Activated naive CD4-positive, alpha-beta T cell treated with anti-CD3 and anti-CD28 coated beads, Interleukin-2, amount 10 ng/mL, durations not matched to agents 7 days and 5 days (primary cell): Measurements from ENCODE around the gene ARMH2.
"Not testable (repeated sequence)": the region's sequence is repeated elsewhere in the genome, so short reads cannot be mapped to it uniquely, and the experiment has no call there.

Source experiments
- CTCF ChIA-PET: fragments of 350-600 bp; sonication (Branson Sonifier 250); formaldehyde crosslinking; loops from one replicate; lab custom pipeline; 2021; ENCODE audit warnings: antibody characterized with exemption; lab: Charles Lee
- DNase-seq: peaks from one replicate; pipeline ENCODE4 v3.0.0-alpha.2; 2020
- H3K27ac Mint-ChIP-seq: one replicate; pipeline ENCODE4 v1.8.0; 2021; ENCODE audit warnings: mild to moderate bottlenecking, moderate library complexity, mixed read lengths
- H3K27me3 Mint-ChIP-seq: one replicate; pipeline ENCODE4 v1.8.0; 2021; ENCODE audit warnings: mild to moderate bottlenecking, mixed read lengths
- H3K36me3 Mint-ChIP-seq: one replicate; pipeline ENCODE4 v1.8.0; 2021; ENCODE audit warnings: mixed read lengths
- H3K4me1 Mint-ChIP-seq: one replicate; pipeline ENCODE4 v1.8.0; 2021; ENCODE audit warnings: mixed read lengths
- H3K4me3 Mint-ChIP-seq: one replicate; pipeline ENCODE4 v1.8.0; 2021; ENCODE audit warnings: mild to moderate bottlenecking, moderate library complexity, mixed read lengths
- H3K9me3 Mint-ChIP-seq: one replicate; pipeline ENCODE4 v1.8.0; 2021; ENCODE audit warnings: mixed read lengths

The ARMH2 gene

DNA sequence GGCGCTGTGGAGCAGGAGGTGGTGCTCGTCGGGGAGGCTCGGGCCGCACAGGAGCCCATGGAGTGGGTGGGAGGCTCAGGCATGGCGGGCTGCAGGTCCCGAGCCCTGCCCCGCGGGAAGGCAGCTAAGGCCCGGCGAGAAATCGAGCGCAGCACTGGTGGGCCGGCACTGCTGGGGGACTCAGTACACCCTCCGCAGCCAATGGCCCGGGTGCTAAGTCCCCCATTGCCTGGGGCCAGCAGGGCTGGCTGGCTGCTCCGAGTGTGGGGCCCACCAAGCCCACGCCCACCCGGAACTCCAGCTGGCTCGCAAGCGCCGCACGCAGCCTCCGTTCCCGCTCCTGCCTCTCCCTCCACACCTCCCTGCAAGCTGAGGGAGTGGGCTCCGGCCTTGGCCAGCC is 32.7 kb downstream of the ARMH2 start:
- not testable (repeated sequence) for H3K36me3 Mint-ChIP-seq, H3K9me3 Mint-ChIP-seq, DNase-seq, H3K4me1 Mint-ChIP-seq, H3K27me3 Mint-ChIP-seq, H3K4me3 Mint-ChIP-seq, H3K27ac Mint-ChIP-seq
- CTCF ChIA-PET: interaction anchor here (0.8 to 5.6 kb wide), 9 partner anchors 23 to 335 kb away, joined by 3 to 52 read pairs (median 4); partner anchors contain the start of gene ALDH5A1

DNA sequence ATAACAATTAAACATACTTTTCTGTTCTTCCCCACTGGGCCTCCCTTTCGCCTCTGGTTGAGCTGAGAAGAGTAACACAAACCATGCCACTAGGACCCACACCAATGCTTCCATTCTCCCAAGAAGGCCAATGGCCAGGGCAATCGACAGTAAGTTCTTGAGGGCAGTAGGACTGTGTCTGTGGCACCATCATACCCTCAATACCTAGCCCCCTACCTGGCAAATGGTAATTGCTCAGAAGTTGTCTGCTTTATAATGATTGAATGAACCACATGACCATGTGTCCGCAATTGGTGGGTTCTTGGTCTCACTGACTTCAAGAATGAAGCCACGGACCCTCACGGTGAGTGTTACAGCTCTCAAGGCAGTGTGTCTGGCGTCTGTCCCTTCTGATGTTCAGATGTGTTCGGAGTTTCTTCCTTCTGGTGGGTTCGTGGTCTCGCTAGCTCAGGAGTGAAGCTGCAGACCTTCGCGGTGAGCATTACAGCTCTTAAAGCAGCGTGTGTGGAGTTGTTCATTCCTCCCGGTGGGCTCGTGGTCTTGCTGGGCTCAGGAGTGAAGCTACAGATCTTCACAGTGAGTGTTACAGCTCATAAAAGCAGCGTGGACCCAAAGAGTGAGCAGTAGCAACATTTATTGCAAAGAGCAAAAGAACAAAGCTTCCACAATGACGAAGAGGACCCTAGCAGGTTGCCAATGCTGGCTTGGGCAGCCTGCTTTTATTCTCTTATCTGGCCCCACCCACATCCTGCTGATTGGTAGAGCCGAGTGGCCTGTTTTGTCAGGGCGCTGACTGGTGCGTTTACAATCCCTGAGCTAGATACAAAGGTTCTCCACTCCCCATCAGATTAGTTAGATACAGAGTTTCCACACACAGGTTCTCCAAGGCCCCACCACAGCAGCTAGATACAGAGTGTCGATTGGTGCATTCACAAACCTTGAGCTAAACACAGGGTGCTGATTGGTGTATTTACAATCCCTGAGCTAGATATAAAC is 33.6 kb downstream of the ARMH2 start:
- not testable (repeated sequence) for H3K4me1 Mint-ChIP-seq, H3K27me3 Mint-ChIP-seq, H3K36me3 Mint-ChIP-seq, H3K9me3 Mint-ChIP-seq, H3K27ac Mint-ChIP-seq, H3K4me3 Mint-ChIP-seq, DNase-seq
- CTCF ChIA-PET: interaction anchor here (0.6 to 5.6 kb wide), 6 partner anchors 69 to 270 kb away, joined by 3 to 52 read pairs (median 4); partner anchors contain the start of gene ALDH5A1

DNA sequence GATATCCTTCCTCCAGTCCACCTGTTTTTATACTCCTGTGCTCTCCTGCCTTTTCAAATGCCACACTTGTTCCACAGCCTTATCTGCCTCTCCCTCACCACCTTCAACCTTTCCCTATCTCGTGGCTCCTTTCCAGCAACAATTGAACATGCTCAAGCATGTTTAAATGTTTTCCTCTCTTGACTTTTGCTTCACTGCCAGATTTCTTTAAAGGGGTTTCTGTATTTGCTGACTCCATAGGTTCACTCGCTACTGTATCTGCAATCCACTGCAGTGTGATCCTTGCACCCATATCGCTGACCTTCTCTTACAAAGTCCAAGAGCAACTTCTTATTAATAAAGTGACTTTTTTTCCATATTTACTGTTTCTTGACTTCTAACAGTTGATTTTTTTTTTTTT is 35.1 kb downstream of the ARMH2 start:
- Mint-ChIP-seq H3K36me3 (no peaks in the 10 kb centered on the region), H3K4me1 (peaks cover 8% of the 10 kb centered on the region), H3K27ac (no peak overlapping the region), H3K4me3 (no peak overlapping the region), H3K27me3 (no peaks in the 10 kb centered on the region), H3K9me3 (peaks cover 2% of the 10 kb centered on the region)
- DNase-seq: no peak
- CTCF ChIA-PET: interaction anchor here (1.2 kb wide), 1 partner anchor 183 kb away, joined by 3 read pairs; no protein-coding TSS in a partner anchor

DNA sequence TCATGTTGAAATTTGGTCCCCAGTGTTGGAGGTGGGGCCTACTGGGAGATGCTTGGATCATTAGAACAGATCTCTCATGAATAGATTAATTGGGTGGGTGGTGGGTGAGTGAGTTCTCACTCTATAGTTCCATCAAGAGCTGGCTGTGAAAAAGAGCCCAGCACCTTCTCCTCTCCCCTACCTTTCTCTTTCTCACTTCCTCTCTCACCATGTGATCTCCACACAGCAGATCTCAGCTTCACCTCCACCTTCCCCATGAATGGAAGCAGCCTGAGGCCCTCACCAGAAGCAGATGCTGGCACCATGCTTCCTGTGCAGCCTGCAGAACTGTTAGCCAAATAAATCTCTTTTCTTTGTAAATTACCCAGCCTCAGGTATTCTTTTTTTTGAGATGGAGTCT is 36.9 kb downstream of the ARMH2 start:
- Mint-ChIP-seq H3K27ac (no peak overlapping the region), H3K27me3 (no peaks in the 10 kb centered on the region), H3K36me3 (no peaks in the 10 kb centered on the region), H3K4me1 (peaks cover 8% of the 10 kb centered on the region), H3K9me3 (peaks cover 2% of the 10 kb centered on the region), H3K4me3 (no peak overlapping the region)
- CTCF ChIA-PET: interaction anchor here (0.9 to 1.2 kb wide), 2 partner anchors 180 to 309 kb away, joined by 3 to 4 read pairs; no protein-coding TSS in a partner anchor
- DNase-seq: no peak

DNA sequence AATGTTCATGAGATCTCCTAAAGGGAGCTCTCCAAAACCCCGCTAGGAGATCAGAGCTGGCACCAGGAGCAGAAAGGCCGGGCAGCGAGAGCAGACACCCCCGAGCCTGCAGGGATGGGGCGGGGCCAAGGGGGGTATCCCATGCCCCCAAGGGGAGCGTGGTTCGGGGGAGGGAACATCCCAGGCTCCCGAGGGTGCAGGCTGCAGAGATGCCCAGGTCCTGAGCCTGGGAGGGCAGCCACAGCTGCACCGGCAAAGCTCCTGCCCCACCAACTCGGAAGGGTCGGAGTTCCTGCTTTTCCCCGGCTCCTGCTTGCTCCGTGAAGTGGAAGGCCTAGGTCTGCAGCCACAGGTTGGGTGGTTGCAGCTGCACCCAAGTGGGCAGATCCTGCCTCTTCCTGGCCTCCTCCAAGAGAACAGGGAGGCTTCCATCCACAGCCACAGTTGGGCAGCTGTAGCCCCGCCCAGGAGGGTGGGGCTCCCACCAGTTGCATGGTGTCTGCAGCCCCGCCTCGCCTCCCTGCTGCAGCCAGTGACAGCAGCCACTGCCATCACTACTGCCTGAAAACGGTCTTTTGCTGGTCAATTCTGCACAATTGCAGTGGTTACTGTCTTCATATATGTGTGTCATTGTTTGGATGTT is 37.4 kb downstream of the ARMH2 start:
- no peak overlapping the region for H3K4me3 Mint-ChIP-seq
- no peak overlapping the region for H3K27ac Mint-ChIP-seq
- peaks cover 6% of the 10 kb centered on the region for H3K4me1 Mint-ChIP-seq
- H3K36me3 Mint-ChIP-seq: no peaks in the 10 kb centered on the region
- peaks cover 2% of the 10 kb centered on the region for H3K9me3 Mint-ChIP-seq
- no peak for DNase-seq
- no peaks in the 10 kb centered on the region for H3K27me3 Mint-ChIP-seq
- CTCF ChIA-PET: interaction anchor here (0.9 to 1.2 kb wide), 2 partner anchors 179 to 309 kb away, joined by 3 to 4 read pairs; no protein-coding TSS in a partner anchor

DNA sequence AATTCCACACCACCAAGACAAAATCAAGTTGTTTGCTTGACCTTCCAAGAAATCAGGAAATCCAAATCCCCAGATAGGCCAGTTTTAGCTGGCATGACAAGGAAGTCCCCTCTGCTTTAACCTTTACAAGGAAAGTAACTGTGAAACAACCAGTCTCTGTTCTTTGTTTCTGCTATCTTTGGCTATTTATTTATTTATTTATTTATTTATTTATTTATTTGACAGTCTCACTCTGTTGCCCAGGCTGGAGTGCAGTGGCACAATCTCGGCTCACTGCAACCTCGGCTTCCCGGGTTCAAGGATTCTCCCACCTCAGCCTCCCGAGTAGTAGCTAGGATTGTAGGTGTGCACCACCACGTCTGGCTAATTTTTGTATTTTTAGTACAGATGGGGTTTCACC is 38.5 kb downstream of the ARMH2 start:
- H3K9me3 Mint-ChIP-seq: peaks cover 2% of the 10 kb centered on the region
- no peak overlapping the region for H3K4me3 Mint-ChIP-seq
- H3K27ac Mint-ChIP-seq: no peak overlapping the region
- no peaks in the 10 kb centered on the region for H3K36me3 Mint-ChIP-seq
- CTCF ChIA-PET: interaction anchor here (0.9 kb wide), 1 partner anchor 258 kb away, joined by 3 read pairs; no protein-coding TSS in a partner anchor
- H3K4me1 Mint-ChIP-seq: peaks cover 6% of the 10 kb centered on the region
- DNase-seq: no peak
- peaks cover 3% of the 10 kb centered on the region for H3K27me3 Mint-ChIP-seq

DNA sequence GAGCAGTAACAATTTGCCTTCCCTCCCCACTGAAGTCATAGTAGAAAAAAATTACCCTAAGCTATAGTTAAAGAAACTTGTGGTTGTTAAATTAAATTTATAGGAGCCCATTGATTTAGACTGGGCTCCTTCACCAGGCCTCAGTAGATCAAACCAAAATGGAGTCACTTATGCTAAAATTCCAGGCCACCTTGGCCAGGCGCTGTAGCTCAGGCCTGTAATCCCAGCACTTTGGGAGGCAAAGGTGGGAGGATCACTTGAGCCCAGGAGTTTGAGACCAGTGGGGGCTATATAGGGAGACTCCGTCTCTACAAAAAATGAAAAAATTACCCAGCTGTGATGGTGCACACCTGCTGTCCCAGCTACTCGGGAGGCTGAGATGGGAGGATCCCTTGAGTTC is 39.0 kb downstream of the ARMH2 start:
- peaks cover 2% of the 10 kb centered on the region for H3K9me3 Mint-ChIP-seq
- DNase-seq: no peak
- H3K4me3 Mint-ChIP-seq: no peak overlapping the region
- CTCF ChIA-PET: interaction anchor here (0.9 kb wide), 1 partner anchor 258 kb away, joined by 3 read pairs; no protein-coding TSS in a partner anchor
- H3K27me3 Mint-ChIP-seq: peaks cover 3% of the 10 kb centered on the region
- no peaks in the 10 kb centered on the region for H3K36me3 Mint-ChIP-seq
- H3K27ac Mint-ChIP-seq: no peak overlapping the region
- peaks cover 6% of the 10 kb centered on the region for H3K4me1 Mint-ChIP-seq

DNA sequence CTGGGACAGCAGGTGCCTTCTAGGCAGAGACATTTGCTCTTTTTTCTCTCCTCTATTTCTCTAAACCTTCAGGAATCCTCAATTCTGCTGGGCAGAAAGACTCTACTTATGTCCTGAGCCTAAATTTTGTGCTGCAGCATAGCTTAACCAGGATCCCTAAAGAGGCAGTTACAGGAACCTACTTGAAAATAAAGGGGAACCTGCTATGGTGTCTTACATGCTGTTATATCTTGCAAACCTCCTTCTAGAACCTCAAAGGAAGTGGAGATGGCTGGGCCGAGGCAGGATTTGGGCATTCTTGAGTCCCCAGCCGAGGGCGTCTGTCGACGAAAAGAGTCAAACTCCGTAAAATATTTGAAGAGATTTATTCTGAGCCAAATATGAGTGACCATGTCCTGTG is 41.1 kb downstream of the ARMH2 start:
- Mint-ChIP-seq H3K4me1 (peaks cover 6% of the 10 kb centered on the region), H3K9me3 (peaks cover 2% of the 10 kb centered on the region), H3K4me3 (no peak overlapping the region), H3K27ac (no peak overlapping the region), H3K36me3 (no peaks in the 10 kb centered on the region), H3K27me3 (peaks cover 8% of the 10 kb centered on the region)
- no peak for DNase-seq
- CTCF ChIA-PET: interaction anchor here (1.5 kb wide), 1 partner anchor 176 kb away, joined by 7 read pairs; no protein-coding TSS in a partner anchor

DNA sequence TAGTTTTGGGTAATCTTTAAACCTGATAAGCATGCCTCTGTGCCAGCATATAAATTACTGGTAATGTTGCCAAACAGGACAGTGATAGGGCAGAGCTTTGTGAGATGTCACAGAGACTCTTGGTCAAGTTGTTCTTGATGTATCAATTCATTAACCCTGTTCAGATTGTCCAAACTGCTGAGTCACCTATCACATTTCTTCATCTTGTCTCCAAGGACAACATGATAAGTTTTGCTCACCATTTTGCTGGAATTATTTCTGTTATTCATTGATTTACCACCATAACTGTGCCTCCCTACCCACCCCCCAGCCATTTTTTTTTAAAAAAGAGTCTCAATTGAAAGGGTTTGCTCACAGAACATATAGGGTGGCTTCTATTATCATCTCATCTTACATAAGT is 43.4 kb downstream of the ARMH2 start:
- H3K4me1 Mint-ChIP-seq: no peaks in the 10 kb centered on the region
- H3K36me3 Mint-ChIP-seq: no peaks in the 10 kb centered on the region
- H3K27me3 Mint-ChIP-seq: peaks cover 20% of the 10 kb centered on the region
- DNase-seq: no peak
- no peak overlapping the region for H3K27ac Mint-ChIP-seq
- H3K4me3 Mint-ChIP-seq: no peak overlapping the region
- CTCF ChIA-PET: interaction anchor here (1.3 kb wide), 1 partner anchor 174 kb away, joined by 5 read pairs; no protein-coding TSS in a partner anchor
- H3K9me3 Mint-ChIP-seq: no peaks in the 10 kb centered on the region

DNA sequence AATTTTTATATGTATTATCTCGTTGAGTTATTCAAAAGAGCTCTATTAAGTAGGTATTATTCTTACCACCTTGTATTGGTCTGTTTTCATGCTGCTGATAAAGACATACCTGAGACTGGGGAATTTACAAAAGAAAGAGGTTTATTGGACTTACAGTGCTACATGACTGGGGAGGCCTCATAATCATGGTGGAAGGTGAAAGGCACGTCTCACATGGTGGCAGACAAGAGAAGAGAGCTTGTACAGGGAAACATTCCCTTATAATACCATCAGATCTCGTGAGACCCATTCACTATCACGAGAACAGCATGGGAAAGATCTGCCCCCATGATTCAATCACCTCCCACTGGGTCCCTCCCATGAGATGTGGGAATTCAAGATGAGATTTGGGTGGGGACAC is 44.3 kb downstream of the ARMH2 start:
- not testable (repeated sequence) for DNase-seq, H3K36me3 Mint-ChIP-seq, H3K27ac Mint-ChIP-seq, H3K4me1 Mint-ChIP-seq, H3K4me3 Mint-ChIP-seq, H3K9me3 Mint-ChIP-seq
- CTCF ChIA-PET: interaction anchor here (1.3 kb wide), 1 partner anchor 173 kb away, joined by 5 read pairs; no protein-coding TSS in a partner anchor
- H3K27me3 Mint-ChIP-seq: peaks cover 20% of the 10 kb centered on the region

DNA sequence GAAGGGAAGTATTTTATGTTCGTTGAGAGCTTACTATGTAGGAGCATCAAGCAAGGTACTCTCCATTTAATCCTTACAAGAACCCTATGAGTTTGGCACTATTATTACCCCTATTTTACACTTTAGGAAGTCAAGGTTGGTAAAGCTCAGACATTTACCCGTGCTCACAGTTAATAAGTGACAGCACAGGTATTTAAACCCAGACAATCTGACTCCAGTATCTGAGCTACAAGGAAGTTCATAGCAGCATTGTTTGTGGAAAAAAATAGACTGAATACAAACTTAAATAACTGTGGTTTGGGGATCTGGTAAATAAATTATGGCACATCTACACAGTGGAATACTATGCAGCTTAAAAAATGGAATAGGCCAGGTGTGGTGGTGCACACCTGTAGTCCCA is 45.2 kb downstream of the ARMH2 start:
- H3K4me3 Mint-ChIP-seq: no peak overlapping the region
- CTCF ChIA-PET: no interaction called here

DNA sequence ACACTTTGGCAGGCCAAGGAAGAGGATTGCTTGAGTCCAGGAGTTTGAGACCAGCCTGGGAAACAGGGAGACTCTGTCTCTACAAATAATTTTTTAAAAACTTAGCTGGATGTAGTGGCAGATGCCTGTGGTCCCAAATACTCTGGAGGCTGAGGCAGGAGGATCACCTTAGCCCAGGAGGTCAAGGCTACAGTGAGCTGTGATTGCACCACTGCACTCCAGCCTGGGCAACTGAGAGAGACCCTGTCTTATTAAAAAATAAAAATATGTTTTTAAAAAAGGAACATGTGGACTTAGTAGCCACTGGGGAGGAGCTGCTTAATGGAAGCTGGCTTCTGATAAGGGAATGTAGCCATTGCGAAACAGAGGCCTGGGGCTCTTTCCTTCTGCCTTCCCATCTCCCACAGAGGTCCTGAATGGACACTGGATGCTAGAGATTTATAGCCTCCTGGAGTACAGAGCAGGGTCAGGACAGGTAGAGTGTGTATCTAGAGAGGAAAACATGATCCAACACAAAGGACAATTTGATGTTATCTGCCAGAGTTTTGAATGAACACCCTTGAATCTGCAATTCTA is 45.7 kb downstream of the ARMH2 start:
- Mint-ChIP-seq H3K36me3 (no peaks in the 10 kb centered on the region), H3K9me3 (no peaks in the 10 kb centered on the region), H3K27me3 (peaks cover 27% of the 10 kb centered on the region), H3K4me3 (no peak overlapping the region), H3K4me1 (no peaks in the 10 kb centered on the region), H3K27ac (no peak overlapping the region)
- no peak for DNase-seq
- CTCF ChIA-PET: no interaction called here

More for the DNA sequence above, 45.2 kb downstream of the ARMH2 start:
- no peaks in the 10 kb centered on the region for H3K9me3 Mint-ChIP-seq
- H3K36me3 Mint-ChIP-seq: no peaks in the 10 kb centered on the region
- DNase-seq: no peak
- H3K4me1 Mint-ChIP-seq: no peaks in the 10 kb centered on the region
- no peak overlapping the region for H3K27ac Mint-ChIP-seq
- peaks cover 27% of the 10 kb centered on the region for H3K27me3 Mint-ChIP-seq

DNA sequence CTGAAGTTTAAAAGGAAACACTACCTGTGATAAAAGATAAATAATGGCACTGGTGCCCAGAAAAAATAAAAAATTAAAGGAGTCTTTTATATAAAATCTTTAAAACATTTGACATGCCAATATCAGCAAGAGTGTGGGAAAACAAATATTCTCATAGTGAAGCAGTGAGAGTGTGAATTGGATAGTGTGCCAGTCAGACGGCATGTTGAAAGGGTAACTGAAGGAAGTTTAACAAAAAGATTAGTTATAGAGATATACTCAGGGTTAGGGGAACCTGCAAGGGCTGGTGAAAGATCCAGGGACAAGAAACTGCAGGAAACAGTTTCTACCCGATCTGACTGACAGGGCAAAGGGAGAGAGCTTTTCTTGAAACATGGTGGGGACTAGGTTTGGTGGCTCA is 46.2 kb downstream of the ARMH2 start:
- Mint-ChIP-seq H3K4me3 (no peak overlapping the region), H3K27ac (no peak overlapping the region), H3K9me3 (no peaks in the 10 kb centered on the region), H3K4me1 (no peaks in the 10 kb centered on the region), H3K36me3 (no peaks in the 10 kb centered on the region), H3K27me3 (peaks cover 31% of the 10 kb centered on the region)
- no peak for DNase-seq
- CTCF ChIA-PET: no interaction called here

DNA sequence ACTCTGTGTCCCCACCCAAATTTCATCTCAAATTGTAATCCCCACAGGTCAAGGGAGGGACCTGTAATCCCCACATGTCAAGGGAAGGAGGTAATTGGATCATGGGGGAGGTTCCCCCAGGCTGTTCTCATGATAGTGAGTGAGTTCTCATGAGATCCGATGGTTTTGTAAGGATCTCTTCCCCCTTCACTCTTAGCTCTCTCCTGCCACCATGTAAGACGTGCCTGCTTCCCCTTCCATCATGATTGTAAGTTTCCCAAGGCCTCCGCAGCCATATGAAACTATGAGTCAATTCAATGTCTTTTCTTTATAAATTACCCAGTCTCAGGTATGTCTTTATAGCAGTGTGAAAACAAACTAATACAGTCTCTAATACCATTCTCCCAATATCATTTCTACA is 47.8 kb downstream of the ARMH2 start:
- H3K4me1 Mint-ChIP-seq, DNase-seq, H3K9me3 Mint-ChIP-seq, CTCF ChIA-PET, H3K36me3 Mint-ChIP-seq, H3K4me3 Mint-ChIP-seq, H3K27ac Mint-ChIP-seq: not testable (repeated sequence)
- H3K27me3 Mint-ChIP-seq: peaks cover 34% of the 10 kb centered on the region
